ENCODE data around the gene CPEB2.

- TF ChIP-seq POLR2A (IDR thresholded peaks at IDR 0.05), result no peak
- TF ChIP-seq, protein P1, sequence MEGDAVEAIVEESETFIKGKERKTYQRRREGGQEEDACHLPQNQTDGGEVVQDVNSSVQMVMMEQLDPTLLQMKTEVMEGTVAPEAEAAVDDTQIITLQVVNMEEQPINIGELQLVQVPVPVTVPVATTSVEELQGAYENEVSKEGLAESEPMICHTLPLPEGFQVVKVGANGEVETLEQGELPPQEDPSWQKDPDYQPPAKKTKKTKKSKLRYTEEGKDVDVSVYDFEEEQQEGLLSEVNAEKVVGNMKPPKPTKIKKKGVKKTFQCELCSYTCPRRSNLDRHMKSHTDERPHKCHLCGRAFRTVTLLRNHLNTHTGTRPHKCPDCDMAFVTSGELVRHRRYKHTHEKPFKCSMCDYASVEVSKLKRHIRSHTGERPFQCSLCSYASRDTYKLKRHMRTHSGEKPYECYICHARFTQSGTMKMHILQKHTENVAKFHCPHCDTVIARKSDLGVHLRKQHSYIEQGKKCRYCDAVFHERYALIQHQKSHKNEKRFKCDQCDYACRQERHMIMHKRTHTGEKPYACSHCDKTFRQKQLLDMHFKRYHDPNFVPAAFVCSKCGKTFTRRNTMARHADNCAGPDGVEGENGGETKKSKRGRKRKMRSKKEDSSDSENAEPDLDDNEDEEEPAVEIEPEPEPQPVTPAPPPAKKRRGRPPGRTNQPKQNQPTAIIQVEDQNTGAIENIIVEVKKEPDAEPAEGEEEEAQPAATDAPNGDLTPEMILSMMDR (IDR thresholded peaks at IDR 0.05), result no peak
These were observed 17.1 kb upstream of the CPEB2 start for GRCh38 chr4:14985161-14985560.
